B cell (primary cell): ENCODE results near the gene RABGAP1L. TPM values are rescaled to one million over a fixed set of nuclear protein-coding genes. Genes with fewer than 3 reads are reported as not detected.

Source experiments
- ATAC-seq: fragments of 200-7000 bp; cut with Tn5 transposase; one replicate; pipeline ENCODE4 v1.10.0; 2021; ENCODE audit warnings: low read depth, mild to moderate bottlenecking, moderate number of reproducible peaks, moderate library complexity
- CTCF ChIA-PET: fragments of 350-600 bp; sonication (Branson Sonifier 250); formaldehyde crosslinking; loops from one replicate; lab custom pipeline; 2021; ENCODE audit warnings: antibody characterized with exemption, inconsistent platforms; lab: Charles Lee
- POLR2A ChIA-PET: fragments of 350-600 bp; sonication (Branson Sonifier 250); formaldehyde crosslinking; loops from one replicate; lab custom pipeline; 2021; ENCODE audit warnings: antibody characterized with exemption; lab: Charles Lee
- DNase-seq: peaks from one replicate; pipeline ENCODE4 v3.0.0; 2013
- H2AFZ ChIP-seq: 2 replicates; pipeline ENCODE4 v1.6.1; 2012; ENCODE audit warnings: mild to moderate bottlenecking, low read depth, low read length; ENCODE audit not compliant: insufficient read depth, poor library complexity, severe bottlenecking
- H3K27ac ChIP-seq, 2 donors: 1 replicate in 1 of 2; 2 replicates in 1 of 2; pipeline ENCODE4 v1.5.1; 2012 to 2013; ENCODE audit warnings: low read length in 2 of 2, mild to moderate bottlenecking in 2 of 2, moderate library complexity in 1 of 2
- H3K27me3 ChIP-seq, 4 experiments: fragments of 200-600 bp in 1 of 4; sonication (generic) in 1 of 4; replicated peaks in 1 of 4; 1 replicate in 2 of 4; 2 replicates in 2 of 4; pipeline versions ENCODE4 v1.6.1 to v1.7.0; 2013 to 2016; ENCODE audit warnings: low read length in 3 of 4, mild to moderate bottlenecking in 2 of 4, mixed read lengths in 1 of 4, moderate library complexity in 1 of 4; ENCODE audit not compliant: insufficient read depth in 4 of 4, control insufficient read depth in 3 of 4; ENCODE audit errors: control extremely low read depth in 1 of 4
- H3K36me3 ChIP-seq, 2 experiments: replicated peaks in 1 of 2; 1 replicate in 1 of 2; 2 replicates in 1 of 2; pipeline versions ENCODE4 v1.6.1 to v1.7.1; 2013; ENCODE audit warnings: low read length in 1 of 2; ENCODE audit not compliant: insufficient read depth in 2 of 2, control insufficient read depth in 1 of 2; ENCODE audit errors: control extremely low read depth in 1 of 2, extremely low read depth in 1 of 2
- H3K4me1 ChIP-seq, 2 donors: fragments of 200-600 bp in 1 of 2; sonication (generic) in 1 of 2; 1 replicate in 1 of 2; 2 replicates in 1 of 2; pipeline versions ENCODE4 v1.5.1 to v1.6.1; 2013 to 2017; ENCODE audit warnings: low read length in 2 of 2; ENCODE audit not compliant: control insufficient read depth in 2 of 2, insufficient read depth in 2 of 2
- H3K4me2 ChIP-seq: replicated peaks from 2 replicates; pipeline ENCODE3; 2012; ENCODE audit warnings: mild to moderate bottlenecking, low read depth, low read length; ENCODE audit not compliant: poor library complexity, severe bottlenecking
- H3K4me3 ChIP-seq, 5 experiments: fragments of 200-600 bp in 1 of 5; sonication (generic) in 1 of 5; 1 replicate in 3 of 5; 2 replicates in 2 of 5; pipeline versions ENCODE4 v1.5.1 to v1.7.0; 2011 to 2016; ENCODE audit warnings: low read length in 4 of 5, mild to moderate bottlenecking in 4 of 5, low read depth in 2 of 5, control low read depth in 1 of 5, moderate library complexity in 1 of 5; ENCODE audit not compliant: insufficient read depth in 1 of 5; ENCODE audit errors: control extremely low read depth in 1 of 5, extremely low read depth in 1 of 5
- H3K79me2 ChIP-seq: fragments of 200-600 bp; sonication (generic); one replicate; pipeline ENCODE4 v1.6.0; 2016; ENCODE audit warnings: low read length; ENCODE audit not compliant: control insufficient read depth, insufficient read depth
- H3K9ac ChIP-seq: fragments of 200-600 bp; sonication (generic); 2 replicates; pipeline ENCODE4 v1.6.1; 2017; ENCODE audit warnings: mild to moderate bottlenecking, low read length, moderate library complexity
- H3K9me3 ChIP-seq, 3 donors: one replicate each; pipeline versions ENCODE4 v1.6.1 to v1.7.1; 2013; ENCODE audit warnings: low read length in 2 of 3; ENCODE audit not compliant: control insufficient read depth in 2 of 3, insufficient read depth in 1 of 3; ENCODE audit errors: control extremely low read depth in 1 of 3
- H4K20me1 ChIP-seq: 2 replicates; pipeline ENCODE4 v1.6.0; 2012; ENCODE audit warnings: mild to moderate bottlenecking, low read length; ENCODE audit not compliant: insufficient read depth, control insufficient read depth, poor library complexity, severe bottlenecking
- H3K27ac Mint-ChIP-seq: one replicate; pipeline ENCODE4 v1.8.0; 2021; ENCODE audit warnings: mixed read lengths
- H3K27me3 Mint-ChIP-seq: one replicate; pipeline ENCODE4 v1.8.0; 2021; ENCODE audit warnings: mixed read lengths
- H3K4me1 Mint-ChIP-seq: one replicate; pipeline ENCODE4 v1.8.0; 2021; ENCODE audit warnings: mixed read lengths
- H3K4me3 Mint-ChIP-seq: one replicate; pipeline ENCODE4 v1.8.0; 2021; ENCODE audit warnings: mixed read lengths
- H3K9me3 Mint-ChIP-seq: one replicate; pipeline ENCODE4 v1.8.0; 2022; ENCODE audit warnings: mixed read lengths; ENCODE audit not compliant: insufficient read depth
- CTCF ChIP-seq: fragments of 200-600 bp; IDR thresholded peaks from one replicate; pipeline ENCODE4 v1.8.0; 2022; ENCODE audit warnings: antibody characterized with exemption, mild to moderate bottlenecking
- EZH2 ChIP-seq: IDR thresholded peaks from 2 replicates; pipeline ENCODE4 v1.6.1; 2012; ENCODE audit warnings: borderline replicate concordance, low read depth, mild to moderate bottlenecking, moderate library complexity, low read length; ENCODE audit not compliant: insufficient read depth, poor library complexity, severe bottlenecking
- WGBS: methylation state at CpG from one replicate; pipeline ENCODE4 v1.1.5; 2013; ENCODE audit warnings: missing lambda C conversion rate; ENCODE audit not compliant: insufficient coverage; 5-methylcytosine and 5-hydroxymethylcytosine counted together
- intact Hi-C: fragments of 100-400 bp; cut with micrococcal nuclease; formaldehyde crosslinking; loops from one replicate; pipeline ENCODE4 v1.10.0; 2022
- polyA plus RNA-seq: library from polyadenylated mRNA; depleted of rRNA; stranded (reverse); fragments of >200 nt; gene quantifications from 2 replicates; pipeline ENCODE4 v1.2.3, GENCODE V29; 2012
- total RNA-seq, 2 donors: library from RNA; stranded (reverse); fragments of 120-200 nt in 1 of 2; gene quantifications; 1 replicate in 1 of 2; 2 replicates in 1 of 2; pipeline versions ENCODE4 v1.2.3 to v1.2.4, GENCODE V29; 2013 to 2022

RABGAP1L gene
- total and polyA plus RNA-seq, 2 donors (not counting 1 experiment from before 2014, with no cell fraction given), result 34.9 to 159 TPM

- no peak overlapping the region for H3K27ac ChIP-seq
- peaks cover 0 to 3% (median 0%) of the 10 kb centered on the region in 3 donors for H3K9me3 ChIP-seq
- H3K4me3 ChIP-seq, result no peak overlapping the region
- peak overlapping the region; percentile 11 for H2AFZ ChIP-seq
- no peaks in the 10 kb centered on the region for H3K36me3 ChIP-seq
- Mint-ChIP-seq H3K9me3 (no peaks in the 10 kb centered on the region), H3K27ac (no peak overlapping the region), H3K4me1 (peaks cover 13% of the 10 kb centered on the region), H3K4me3 (no peak overlapping the region), H3K27me3 (no peaks in the 10 kb centered on the region)
- H3K4me1 ChIP-seq, result peaks cover 6 to 21% of the 10 kb centered on the region in 2 donors
- ATAC-seq (no peak), DNase-seq (no peak)
- no peaks in the 10 kb centered on the region for H3K27me3 ChIP-seq
- no peaks in the 10 kb centered on the region for H3K79me2 ChIP-seq
- WGBS, result no CpG with 5 or more reads among the region's 1 CpG
- H3K9ac ChIP-seq, result no peak overlapping the region
- ChIA-PET CTCF (interaction anchor here (0.7 to 1.1 kb wide), 3 partner anchors 20 to 40 kb away, joined by 3 read pairs; no protein-coding TSS in a partner anchor), POLR2A (no interaction called here)
- H4K20me1 ChIP-seq, result no peaks in the 10 kb centered on the region
- H3K4me2 ChIP-seq, result no peak overlapping the region
- TF ChIP-seq CTCF (no peak), EZH2 (no peak)
- intact Hi-C loops, result loop anchor here (10.0 kb wide), 1 partner anchor 872 kb away; the partner anchor contains the start of gene MRPS14
These were observed 6.9 kb upstream of the RABGAP1L start for GRCh38 chr1:174152427-174152826.

- H3K27ac Mint-ChIP-seq, result no peak overlapping the region
- Histone ChIP-seq H3K9me3 (peaks cover 0 to 3% (median 0%) of the 10 kb centered on the region in 3 donors), H3K4me2 (no peak overlapping the region), H3K9ac (no peak overlapping the region), H3K36me3 (no peaks in the 10 kb centered on the region), H3K27me3 (no peaks in the 10 kb centered on the region), H3K79me2 (peaks cover 2% of the 10 kb centered on the region), H4K20me1 (no peaks in the 10 kb centered on the region), H3K27ac (peak overlapping the region in 1 of 2 donors; percentile 18), H3K4me1 (peaks cover 14 to 29% of the 10 kb centered on the region in 2 donors), H2AFZ (peak overlapping the region; percentile 11), H3K4me3 (no peak overlapping the region)
- DNase-seq, result no peak
- intact Hi-C loops, result loop anchor here (10.0 kb wide), 1 partner anchor 872 kb away; the partner anchor contains the start of gene MRPS14
- ChIA-PET CTCF (interaction anchor here (0.6 to 1.5 kb wide), 4 partner anchors 33 to 213 kb away, joined by 3 to 5 read pairs (median 3); no protein-coding TSS in a partner anchor), POLR2A (interaction anchor here (0.6 to 0.7 kb wide), 3 partner anchors 9 to 659 kb away, joined by 4 to 6 read pairs (median 6); no protein-coding TSS in a partner anchor)
- 31% methylated on average over 2 of the region's 5 CpGs for WGBS
- no peaks in the 10 kb centered on the region for H3K27me3 Mint-ChIP-seq
- no peak for ATAC-seq
- no peak overlapping the region for H3K4me3 Mint-ChIP-seq
- H3K4me1 Mint-ChIP-seq, result peaks cover 20% of the 10 kb centered on the region
- TF ChIP-seq EZH2 (no peak), CTCF (no peak)
- no peaks in the 10 kb centered on the region for H3K9me3 Mint-ChIP-seq
These were observed 6.1 kb upstream of the RABGAP1L start for GRCh38 chr1:174153085-174153824.
